GM21381 (cell line): ENCODE data around the gene PRSS8.
"Not testable (repeated sequence)": the region's sequence is repeated elsewhere in the genome, so short reads cannot be mapped to it uniquely, and the experiment has no call there.

Experiments
- ATAC-seq: cut with Tn5 transposase; IDR thresholded peaks from one replicate; pipeline ENCODE4 v1.9.1; 2021; ENCODE audit warnings: mild to moderate bottlenecking, moderate library complexity; ENCODE audit not compliant: unreplicated experiment

The PRSS8 gene

DNA sequence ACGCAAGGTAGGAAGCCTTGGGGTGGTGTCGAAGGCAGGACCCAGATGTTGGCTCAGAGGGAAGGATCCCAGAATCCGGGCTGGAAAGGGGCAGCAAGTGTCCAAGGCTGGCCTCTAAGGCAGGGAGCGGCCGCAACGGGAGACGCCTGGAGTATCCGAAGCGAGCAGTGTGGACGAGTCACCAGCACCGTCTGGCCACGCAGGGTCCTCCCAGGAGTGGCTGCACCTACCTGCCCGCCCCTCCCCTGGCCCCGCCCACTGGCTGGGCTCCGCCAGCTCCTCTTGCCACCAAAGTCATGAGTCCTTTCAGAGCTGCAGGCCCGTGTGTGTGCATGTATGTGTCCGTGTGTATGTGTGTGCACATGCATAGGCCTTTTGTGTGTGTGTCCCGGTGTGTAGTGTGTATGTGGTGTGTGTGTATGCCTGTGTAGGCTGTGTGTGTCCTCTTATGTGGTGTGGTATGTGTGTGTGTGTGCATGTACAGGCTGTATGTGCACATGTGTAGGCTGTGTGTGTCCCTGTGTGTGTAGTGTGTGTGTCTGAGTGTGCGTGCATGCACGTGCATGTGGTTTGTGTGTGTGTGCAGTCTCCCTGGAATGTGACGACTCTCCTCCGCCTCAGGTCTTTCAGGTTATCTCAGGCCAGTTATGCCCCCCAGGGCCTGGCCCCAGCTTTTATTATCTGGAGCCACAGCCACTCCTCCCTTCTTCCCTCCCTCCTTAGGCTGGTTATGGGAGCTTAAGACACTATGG lies at the start of gene PRSS8:
Gene PRSS8, minus strand, starts transcription at position 193 of the 752 bp plus-strand sequence. CDS start 229 bp downstream, outside the sequence.
- no peak for ATAC-seq

DNA sequence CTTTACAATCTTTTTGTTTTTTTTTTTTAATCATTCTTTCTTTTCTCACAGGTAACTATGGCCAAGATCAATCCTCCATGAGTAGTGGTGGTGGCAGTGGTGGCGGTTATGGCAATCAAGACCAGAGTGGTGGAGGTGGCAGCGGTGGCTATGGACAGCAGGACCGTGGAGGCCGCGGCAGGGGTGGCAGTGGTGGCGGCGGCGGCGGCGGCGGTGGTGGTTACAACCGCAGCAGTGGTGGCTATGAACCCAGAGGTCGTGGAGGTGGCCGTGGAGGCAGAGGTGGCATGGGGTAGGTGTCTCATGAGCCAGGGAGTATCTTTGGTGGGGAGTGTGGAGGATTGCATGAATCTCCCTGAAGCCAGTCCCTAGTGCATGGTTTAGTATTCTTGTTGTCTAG lies 49.4 kb upstream of the PRSS8 start:
- no peak for ATAC-seq

DNA sequence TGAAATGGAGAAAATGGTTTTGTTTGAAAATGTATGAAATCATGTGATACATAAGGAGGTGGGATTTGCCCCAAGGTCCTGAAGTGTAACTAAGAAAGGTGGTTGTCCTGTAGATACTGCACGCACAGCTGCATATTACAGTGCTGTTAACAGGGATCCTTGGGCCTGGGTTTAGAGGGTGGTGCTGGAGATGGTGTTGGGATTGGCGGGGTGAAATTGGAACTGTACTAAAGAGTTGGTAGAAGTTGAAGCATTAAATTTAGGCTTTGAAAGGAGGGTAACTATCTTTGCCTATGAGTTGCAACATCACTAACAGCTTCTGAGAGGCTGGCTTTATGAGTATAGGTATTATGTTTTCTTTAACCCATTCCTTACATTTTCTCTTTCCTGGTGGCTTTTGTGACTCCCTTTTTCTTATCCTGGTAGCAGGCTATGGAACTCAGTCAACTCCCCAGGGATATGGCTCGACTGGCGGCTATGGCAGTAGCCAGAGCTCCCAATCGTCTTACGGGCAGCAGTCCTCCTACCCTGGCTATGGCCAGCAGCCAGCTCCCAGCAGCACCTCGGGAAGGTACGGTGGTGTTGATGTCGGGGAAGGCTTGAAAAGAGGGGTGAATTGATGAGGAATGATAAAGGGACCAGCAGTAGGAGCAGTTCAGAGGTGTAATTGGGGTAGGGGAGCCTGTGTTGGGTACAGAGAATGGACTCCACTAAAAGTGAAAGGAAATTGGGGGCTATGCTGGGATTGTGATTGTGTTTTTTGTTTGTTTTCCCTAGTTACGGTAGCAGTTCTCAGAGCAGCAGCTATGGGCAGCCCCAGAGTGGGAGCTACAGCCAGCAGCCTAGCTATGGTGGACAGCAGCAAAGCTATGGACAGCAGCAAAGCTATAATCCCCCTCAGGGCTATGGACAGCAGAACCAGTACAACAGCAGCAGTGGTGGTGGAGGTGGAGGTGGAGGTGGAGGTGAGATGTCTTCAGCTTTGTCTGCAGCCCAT lies 48.2 kb upstream of the PRSS8 start:
- ATAC-seq = no peak

DNA sequence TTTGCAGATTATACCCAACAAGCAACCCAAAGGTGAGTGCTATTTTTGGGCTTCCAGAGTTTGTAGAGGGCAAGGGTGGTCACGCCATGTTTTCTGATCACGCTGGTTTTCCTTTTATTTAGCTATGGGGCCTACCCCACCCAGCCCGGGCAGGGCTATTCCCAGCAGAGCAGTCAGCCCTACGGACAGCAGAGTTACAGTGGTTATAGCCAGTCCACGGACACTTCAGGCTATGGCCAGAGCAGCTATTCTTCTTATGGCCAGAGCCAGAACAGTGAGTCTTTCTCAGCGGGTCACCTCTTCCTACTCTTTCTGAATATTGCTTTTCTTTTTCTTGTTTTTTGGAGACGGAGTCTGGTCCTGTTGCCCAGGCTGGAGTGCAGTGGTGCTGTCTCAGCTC lies 46.9 kb upstream of the PRSS8 start:
- ATAC-seq = no peak

DNA sequence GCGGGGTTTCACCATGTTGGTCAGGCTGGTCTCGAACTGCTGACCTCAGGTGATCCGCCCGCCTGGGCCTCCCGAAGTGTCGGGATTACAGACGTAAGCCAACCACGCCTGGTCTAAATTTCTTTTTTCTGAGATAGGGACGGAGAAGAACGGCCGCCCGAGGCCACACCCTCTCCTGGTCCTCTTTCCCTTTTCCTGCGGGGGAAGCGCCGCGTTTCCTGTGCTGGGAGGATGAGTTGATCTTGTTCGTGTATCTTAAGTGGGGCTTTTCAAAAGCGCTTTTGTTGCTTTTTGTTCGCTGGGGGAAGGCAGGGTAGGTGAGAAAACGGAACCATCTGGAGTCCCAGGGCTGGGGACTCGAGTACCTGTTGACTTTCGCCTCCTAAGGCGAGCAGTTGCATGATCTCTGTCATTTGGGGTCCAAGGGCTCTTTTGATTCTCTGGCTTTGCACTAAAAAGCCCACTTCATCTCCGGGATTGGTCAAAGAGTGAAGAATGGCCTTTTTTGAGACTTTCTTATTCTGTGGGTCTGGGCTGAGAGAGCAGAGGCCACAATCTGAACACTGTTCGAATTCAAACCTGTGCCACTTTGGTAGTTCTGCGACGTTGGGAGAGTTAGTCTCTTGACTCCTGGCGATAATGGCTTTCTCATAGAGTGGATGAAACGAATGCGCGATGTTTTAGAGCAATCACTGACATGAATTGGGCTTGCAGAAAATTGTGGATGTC lies 45.7 kb upstream of the PRSS8 start:
- no peak for ATAC-seq

DNA sequence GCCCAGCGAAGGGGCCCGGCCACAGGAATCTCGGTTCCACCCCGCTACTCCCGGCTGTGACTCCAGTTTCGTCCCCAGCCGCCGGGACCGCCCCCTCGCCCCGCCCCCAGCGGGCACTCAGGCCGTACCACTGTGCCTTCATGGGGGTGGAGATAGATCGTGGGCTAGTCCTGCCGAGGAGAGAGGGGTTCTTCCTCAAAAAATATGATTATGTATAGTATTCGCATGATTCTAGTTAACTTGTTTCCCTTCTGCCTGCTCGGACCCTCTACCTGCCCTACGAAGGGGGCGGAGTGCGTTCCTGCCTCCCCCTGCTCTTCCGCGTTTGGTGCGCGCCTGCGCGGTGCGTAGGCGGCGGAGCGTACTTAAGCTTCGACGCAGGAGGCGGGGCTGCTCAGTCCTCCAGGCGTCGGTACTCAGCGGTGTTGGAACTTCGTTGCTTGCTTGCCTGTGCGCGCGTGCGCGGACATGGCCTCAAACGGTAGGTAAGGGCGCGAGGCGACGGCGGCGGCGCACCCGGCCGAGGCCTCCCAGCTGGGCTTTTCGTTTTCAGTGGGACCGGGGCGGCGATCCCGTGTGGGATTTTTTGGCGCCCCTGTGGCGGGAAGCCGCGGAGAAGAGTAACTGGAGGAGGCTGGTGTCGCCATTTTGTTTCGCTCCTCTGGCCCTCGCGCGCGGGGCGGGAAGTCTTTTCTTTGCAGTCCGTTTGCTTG lies 44.4 kb upstream of the PRSS8 start, which contains the start of gene FUS:
Gene FUS, plus strand, starts transcription at position 393 of the 713 bp plus-strand sequence. Its CDS starts 76 bp downstream, at position 469.
- peak; percentile 53 for ATAC-seq

DNA sequence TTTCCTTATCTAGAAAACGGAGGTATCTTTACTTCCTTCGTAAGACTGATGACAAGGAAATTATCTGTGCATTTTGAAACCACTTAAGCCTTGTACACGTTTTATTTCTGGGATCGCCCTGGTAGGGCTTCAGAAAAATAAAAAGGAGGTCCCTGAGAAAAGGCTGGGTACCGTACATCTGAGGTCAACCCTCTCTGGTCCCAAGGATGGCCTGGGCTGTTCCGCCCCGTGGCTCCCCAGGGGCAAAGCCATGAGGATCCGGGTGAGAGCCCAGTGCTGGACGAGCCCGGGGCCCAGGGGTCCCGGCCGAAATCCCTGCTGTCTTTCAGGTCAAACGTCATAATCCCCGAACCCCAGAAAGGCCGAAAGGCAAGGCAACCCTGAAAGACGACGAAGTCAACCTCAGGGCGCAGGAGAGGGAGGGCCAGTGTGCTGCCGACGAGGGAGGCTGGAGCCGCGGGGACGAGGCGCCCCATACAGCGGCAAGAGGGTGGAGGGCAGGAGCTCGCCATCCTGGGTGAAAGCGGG lies 43.8 kb upstream of the PRSS8 start:
- peak; percentile 4 for ATAC-seq

DNA sequence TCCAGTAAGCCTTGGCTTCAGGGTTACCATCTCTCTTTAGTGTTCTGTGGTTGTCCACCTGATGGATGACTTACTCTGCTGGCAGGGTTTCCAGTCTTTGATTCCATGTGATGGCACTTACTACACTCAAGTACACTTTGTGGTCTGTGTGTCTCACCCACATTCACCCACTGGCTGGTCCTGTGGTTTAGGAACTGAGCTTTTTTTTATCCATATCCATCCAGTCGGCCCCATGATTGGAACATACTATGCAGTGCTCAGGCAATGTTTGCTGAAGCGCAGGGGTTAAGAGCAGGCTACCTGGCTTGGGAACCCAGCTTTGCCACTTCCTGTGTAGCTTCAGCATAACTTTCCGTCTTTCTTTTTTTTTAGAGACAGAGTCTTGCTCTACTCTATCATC lies 41.6 kb upstream of the PRSS8 start:
- no peak for ATAC-seq

DNA sequence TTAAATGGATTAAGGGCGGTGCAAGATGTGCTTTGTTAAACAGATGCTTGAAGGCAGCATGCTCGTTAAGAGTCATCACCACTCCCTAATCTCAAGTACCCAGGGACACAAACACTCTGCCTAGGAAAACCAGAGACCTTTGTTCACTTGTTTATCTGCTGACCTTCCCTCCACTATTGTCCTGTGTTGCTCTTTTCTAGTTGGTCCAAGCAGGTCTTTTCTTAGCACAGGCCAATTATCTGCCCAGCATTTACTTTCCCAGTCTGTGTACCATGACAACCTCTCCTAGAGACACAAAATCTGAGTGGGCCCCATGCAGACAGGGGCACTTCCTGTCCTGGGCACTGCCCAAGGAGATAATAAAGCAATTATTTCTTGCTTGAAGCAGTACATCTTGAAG lies 34.5 kb upstream of the PRSS8 start:
- not testable (repeated sequence) for ATAC-seq

DNA sequence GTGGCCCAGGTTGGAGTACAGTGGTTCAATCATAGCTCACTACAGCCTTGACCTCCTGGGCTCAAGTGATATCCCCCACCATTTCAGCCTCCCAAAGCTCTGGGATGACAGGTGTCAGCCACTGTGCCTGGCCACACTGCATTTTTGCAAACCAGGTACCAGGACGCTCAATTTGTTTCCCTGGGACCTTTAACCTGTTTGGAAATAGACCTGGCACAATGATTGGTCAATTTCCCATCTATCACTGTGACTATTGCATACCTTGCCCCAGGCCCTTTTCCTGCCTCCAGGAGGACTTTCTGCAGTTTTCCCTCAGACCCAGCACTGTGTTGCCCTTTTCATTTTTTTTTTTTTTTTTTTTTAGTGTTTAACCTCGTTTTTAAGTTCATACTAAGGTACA lies 33.3 kb upstream of the PRSS8 start:
- ATAC-seq = no peak

DNA sequence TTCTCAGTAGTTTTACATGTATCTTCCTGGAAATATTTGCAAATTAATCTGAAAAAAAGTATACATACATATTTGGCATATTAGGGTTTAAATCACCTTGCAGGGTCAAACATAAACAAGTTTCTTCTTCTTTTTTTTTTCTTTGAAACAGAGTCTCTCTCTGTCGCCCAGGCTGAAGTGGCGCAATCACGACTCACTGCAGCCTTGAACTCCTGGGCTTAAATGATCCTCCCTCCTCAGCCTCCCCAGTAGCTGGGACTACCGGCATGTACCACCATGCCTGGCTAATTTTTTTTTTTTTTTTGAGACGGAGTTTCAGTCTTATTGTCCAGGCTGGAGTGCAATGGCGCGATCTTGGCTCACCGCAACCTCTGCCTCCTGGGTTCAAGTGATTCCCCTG lies 31.8 kb upstream of the PRSS8 start:
- no peak for ATAC-seq

DNA sequence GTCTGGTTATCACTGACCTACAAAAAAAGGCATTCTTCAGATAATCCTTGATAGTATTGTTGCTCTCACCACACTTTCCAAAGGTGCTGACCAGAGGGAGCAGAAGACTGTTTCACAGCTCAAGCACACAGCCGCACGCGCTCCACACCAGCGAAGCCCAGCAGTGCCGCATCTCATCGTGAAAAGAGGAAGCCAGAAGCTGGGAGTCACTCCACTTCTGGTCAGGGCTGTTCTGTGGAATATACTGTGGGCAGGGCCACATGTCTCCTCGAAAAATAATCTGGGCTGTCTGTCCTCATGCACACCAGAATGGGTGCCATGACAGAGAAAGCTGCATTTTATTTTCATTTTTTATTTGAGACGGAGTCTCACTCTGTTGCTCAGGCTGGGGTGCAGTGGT lies 21.6 kb upstream of the PRSS8 start:
- ATAC-seq = no peak

DNA sequence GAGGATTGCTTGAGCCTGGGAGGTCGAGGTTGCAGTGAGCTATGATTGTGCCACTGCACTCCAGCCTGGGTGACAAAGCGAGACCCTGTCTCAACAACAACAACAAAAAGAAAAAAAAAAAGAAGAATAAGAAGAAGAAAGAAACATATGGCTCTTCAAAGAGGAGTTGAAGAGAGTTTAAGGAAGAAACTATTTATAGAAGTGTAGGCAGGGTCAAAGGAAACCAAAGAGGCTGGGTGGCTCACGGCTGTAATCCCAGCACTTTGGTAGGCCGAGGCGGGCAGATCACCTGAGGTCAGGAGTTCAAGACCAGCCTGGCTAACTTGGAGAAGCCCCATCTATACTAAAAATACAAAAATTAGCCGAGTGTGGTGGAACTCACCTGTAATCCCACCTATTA lies 15.4 kb upstream of the PRSS8 start:
- ATAC-seq = not testable (repeated sequence)

DNA sequence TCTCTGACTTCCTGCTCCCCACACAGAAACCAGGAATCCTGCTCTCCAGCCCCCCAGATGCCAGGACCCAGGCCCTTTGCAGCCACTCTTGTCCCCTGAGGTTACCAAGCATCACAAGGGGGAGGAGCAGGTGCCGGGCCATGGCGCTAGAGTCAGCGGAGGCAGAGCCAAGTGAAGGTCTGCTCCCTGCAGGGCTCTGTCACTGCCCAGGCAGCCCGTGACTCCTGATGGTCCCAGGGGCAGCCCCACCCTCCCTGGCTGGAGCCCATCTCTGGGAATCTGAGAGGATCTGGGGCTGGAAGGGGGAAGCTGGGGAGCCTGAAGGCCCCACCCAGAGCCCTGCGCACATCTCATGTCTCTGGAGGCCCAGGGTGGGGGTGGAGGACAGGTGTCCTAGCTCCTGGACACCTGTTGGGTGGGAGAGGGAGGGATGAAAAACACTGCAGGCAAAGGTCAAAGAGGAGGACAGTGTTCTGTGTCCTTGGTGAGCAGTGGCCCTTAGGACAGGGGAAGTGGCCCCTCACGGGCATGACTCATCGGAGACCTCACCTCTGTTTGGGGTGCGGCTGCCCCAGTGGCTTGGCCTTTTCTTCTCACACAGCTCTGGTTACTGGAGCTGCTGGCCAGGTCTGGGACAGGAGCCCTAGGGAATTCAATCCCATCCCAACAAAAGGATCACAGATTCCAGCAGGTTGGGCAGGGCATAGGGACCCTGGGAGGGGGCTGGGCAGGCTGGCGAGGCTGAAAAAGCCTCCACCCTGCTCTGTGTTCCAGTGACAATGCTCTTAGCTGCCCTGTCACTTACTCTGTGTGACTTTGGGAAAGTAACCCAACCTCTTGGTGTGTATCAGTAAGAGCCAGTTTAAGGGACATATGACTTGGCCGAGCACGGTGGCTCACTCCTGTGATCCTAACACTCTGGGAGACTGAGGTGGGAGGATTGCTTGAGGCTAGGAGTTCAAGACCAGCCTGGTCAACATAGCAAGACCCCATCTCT lies 14.7 kb upstream of the PRSS8 start, which contains the start of gene PRSS36:
Gene PRSS36, minus strand, starts transcription at position 173 of the 997 bp plus-strand sequence. Its CDS starts 31 bp downstream, at position 142.
- no peak for ATAC-seq

DNA sequence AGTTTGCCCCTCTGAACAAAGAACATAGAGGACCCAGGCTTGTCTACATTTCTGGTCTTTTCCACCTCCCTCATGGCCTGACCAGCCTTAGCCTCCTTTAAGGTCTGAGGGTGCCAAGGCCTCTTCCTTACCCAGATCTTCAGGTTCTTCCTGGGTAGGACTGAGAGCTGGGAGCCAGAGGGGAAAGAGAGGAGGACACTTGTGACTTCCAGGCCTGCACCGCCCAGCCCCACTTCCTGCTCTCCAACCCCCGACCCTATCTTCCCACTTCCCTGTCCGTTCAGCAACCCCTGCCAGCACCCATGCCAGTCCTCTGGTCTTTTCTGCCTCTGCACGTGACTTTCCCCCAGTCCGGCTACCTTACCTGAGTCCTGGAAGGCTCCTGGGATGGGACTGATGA lies 13.8 kb upstream of the PRSS8 start:
- ATAC-seq = no peak

DNA sequence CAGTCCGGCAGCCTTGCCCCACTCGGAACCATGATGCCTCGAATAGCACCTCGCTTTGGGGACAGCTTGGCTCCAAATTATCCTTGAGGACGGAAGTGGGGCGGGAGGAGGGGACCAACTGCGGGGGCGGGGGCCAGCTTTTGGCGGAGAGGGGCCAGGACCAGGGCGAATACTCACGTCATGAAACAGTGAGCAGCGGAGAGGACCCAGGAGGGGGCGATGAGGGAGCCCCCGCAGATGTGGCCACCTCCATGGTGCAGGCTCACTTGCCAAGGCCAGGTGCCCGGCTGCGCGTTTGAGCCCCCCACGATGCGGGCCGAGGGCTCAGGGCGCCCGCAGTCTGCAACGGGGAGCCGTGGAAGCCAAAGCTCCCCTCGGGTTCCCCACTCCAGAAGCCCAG lies 13.4 kb upstream of the PRSS8 start:
- ATAC-seq = no peak

DNA sequence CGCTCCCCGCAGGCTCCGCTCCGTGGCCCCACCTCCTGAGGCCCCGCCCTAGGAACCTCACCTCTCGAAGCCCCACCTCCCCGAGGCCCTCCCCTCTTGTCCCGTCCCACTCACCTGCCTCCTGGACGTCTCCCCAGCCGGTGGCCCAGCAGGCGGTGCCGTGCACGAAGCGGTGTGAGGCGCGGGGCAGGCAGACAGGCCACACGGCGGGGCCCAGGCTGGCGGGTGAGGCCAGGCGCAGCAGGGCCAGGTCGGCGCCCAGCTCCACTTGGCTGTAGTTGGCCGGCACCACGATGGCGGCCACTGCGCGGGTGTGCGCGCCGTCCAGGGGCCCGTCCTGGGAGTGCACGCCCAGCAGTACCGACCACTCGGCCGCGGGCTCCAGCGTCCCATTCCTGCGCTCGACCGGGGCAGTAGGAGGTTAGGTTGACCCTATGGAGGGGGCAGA lies 12.8 kb upstream of the PRSS8 start:
- no peak for ATAC-seq

DNA sequence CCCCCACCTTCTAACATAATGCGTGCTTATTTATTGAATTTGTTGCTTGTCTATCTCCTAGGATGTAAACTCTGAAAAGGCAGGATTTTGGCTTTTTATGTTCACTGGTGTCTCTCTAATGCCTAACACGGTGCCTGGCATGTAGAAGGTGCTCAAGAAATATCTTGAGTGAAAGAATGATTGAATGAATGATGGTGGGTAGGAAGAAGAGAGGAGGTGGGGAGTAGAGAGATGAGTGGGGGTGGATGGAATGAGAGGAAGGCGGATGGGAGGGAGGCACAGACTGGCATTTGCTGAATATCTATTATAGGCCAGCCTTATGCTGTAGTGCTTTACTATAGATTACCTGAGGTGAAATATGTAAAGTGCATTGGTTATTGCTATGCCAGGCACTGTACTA lies 12.0 kb upstream of the PRSS8 start:
- ATAC-seq = no peak
